ENCODE measurements around the gene KRT84. TPM values are rescaled to one million over a fixed set of nuclear protein-coding genes. Genes with fewer than 3 reads are reported as not detected.

KRT84 gene
- not detected for total RNA-seq
- not detected for polyA plus RNA-seq
- long read RNA-seq, donor 1: 0 reads
- long read RNA-seq, donor 2: 0 reads
- long read RNA-seq, donor 3: 0 reads
- long read RNA-seq, donor 4: 0 reads
- long read RNA-seq, donor 5: 0 reads

- Histone ChIP-seq H3K27ac (ENCODE audit: low read depth in 1 of 2, low read length in 1 of 2) (no peak within 1 kb of the TSS), H3K9me3 (ENCODE audit: control insufficient read depth in 4 of 4, insufficient read depth in 3 of 4, low read length in 3 of 4) (no peaks in the 10 kb centered on the region), H3K27me3 (ENCODE audit: control insufficient read depth in 3 of 3, insufficient read depth in 3 of 3, low read length in 2 of 3) (peaks cover 0 to 7% (median 0%) of the 10 kb centered on the region in 3 donors), H3K36me3 (ENCODE audit: control insufficient read depth in 4 of 4, insufficient read depth in 4 of 4, low read length in 4 of 4) (no peaks in the 10 kb centered on the region), H3K4me1 (ENCODE audit: control insufficient read depth in 5 of 5, insufficient read depth in 5 of 5, low read length in 5 of 5) (peaks cover 0 to 2% (median 0%) of the 10 kb centered on the region in 5 donors), H3K4me3 (no peak within 1 kb of the TSS), H3K9ac (ENCODE audit: insufficient read depth in 1 of 2, low read length in 2 of 2) (no peak within 1 kb of the TSS)
- DNase-seq (no peak), ATAC-seq (ENCODE audit: insufficient read depth, low FRiP score) (no peak)
- WGBS, 2 donors: 96 to 97% methylated on average over 11 of the region's 11 CpGs
- no peak for TF ChIP-seq CTCF (IDR thresholded peaks at IDR 0.05; ENCODE audit: control extremely low read depth, extremely low read depth)
Measured at GRCh38 chr12:52385226-52385702, at the start of gene KRT84. Gene KRT84, minus strand, starts transcription at chr12:52385652. Its CDS starts 67 bp downstream, at chr12:52385585.

GRCh38 chr12:52434760-52435530, 49.5 kb upstream of the KRT84 start:
- H3K36me3 ChIP-seq (ENCODE audit: control insufficient read depth in 4 of 4, insufficient read depth in 4 of 4, low read length in 4 of 4): no peaks in the 10 kb centered on the region
- no peak overlapping the region for H3K4me3 ChIP-seq
- no peak overlapping the region for H3K9ac ChIP-seq (ENCODE audit: insufficient read depth in 1 of 2, low read length in 2 of 2)
- H3K27ac ChIP-seq (ENCODE audit: low read depth in 1 of 2, low read length in 1 of 2): no peak overlapping the region
- DNase-seq: no peak
- peaks cover 0 to 7% (median 0%) of the 10 kb centered on the region in 5 donors for H3K4me1 ChIP-seq (ENCODE audit: control insufficient read depth in 5 of 5, insufficient read depth in 5 of 5, low read length in 5 of 5)
- TF ChIP-seq CTCF (IDR thresholded peaks at IDR 0.05; ENCODE audit: control extremely low read depth, extremely low read depth): no peak
- ATAC-seq (ENCODE audit: insufficient read depth, low FRiP score): no peak
- peaks cover 0 to 7% (median 7%) of the 10 kb centered on the region in 3 donors for H3K27me3 ChIP-seq (ENCODE audit: control insufficient read depth in 3 of 3, insufficient read depth in 3 of 3, low read length in 2 of 3)
- H3K9me3 ChIP-seq (ENCODE audit: control insufficient read depth in 4 of 4, insufficient read depth in 3 of 4, low read length in 3 of 4): no peaks in the 10 kb centered on the region
- WGBS, 2 donors: 88 to 92% methylated on average over 6 of the region's 6 CpGs

GRCh38 chr12:52434081-52434733, 48.8 kb upstream of the KRT84 start, which contains the start of gene KRT75:
Gene KRT75, minus strand, starts transcription at chr12:52434371. Its CDS starts 67 bp downstream, at chr12:52434304.
- DNase-seq (no peak), ATAC-seq (ENCODE audit: insufficient read depth, low FRiP score) (no peak)
- H3K27ac ChIP-seq (ENCODE audit: low read depth in 1 of 2, low read length in 1 of 2): no peak within 1 kb of the TSS
- 82 to 85% methylated on average over 20 of the region's 20 CpGs for WGBS, 2 donors
- no peaks in the 10 kb centered on the region for H3K9me3 ChIP-seq (ENCODE audit: control insufficient read depth in 4 of 4, insufficient read depth in 3 of 4, low read length in 3 of 4)
- no peak for TF ChIP-seq CTCF (IDR thresholded peaks at IDR 0.05; ENCODE audit: control extremely low read depth, extremely low read depth)
- no peak within 1 kb of the TSS for H3K9ac ChIP-seq (ENCODE audit: insufficient read depth in 1 of 2, low read length in 2 of 2)
- H3K27me3 ChIP-seq (ENCODE audit: control insufficient read depth in 3 of 3, insufficient read depth in 3 of 3, low read length in 2 of 3): peaks cover 0 to 9% (median 7%) of the 10 kb centered on the region in 3 donors
- peaks cover 0 to 7% (median 0%) of the 10 kb centered on the region in 5 donors for H3K4me1 ChIP-seq (ENCODE audit: control insufficient read depth in 5 of 5, insufficient read depth in 5 of 5, low read length in 5 of 5)
- no peak within 1 kb of the TSS for H3K4me3 ChIP-seq
- no peaks in the 10 kb centered on the region for H3K36me3 ChIP-seq (ENCODE audit: control insufficient read depth in 4 of 4, insufficient read depth in 4 of 4, low read length in 4 of 4)
